GM12878 (cell line): ENCODE data around the gene C11orf65. TPM values are rescaled to one million over a fixed set of nuclear protein-coding genes. Genes with fewer than 3 reads are reported as not detected.

Source experiments
- ATAC-seq: fragments of 200-7000 bp; cut with Tn5 transposase; 3 replicates; pipeline ENCODE4 v1.9.1; 2020; ENCODE audit warnings: mild to moderate bottlenecking, moderate library complexity
- BruUV-seq: library from RNA; stranded (reverse); fragments of 400-500 nt; replicated peaks from 2 replicates; lab custom pipeline; 2021; lab: Mats Ljungman, UMichigan
- CTCF ChIA-PET: fragments of 300-600 bp; sonication (Branson Sonifier 250); formaldehyde crosslinking; extraction: SDS; loops from one replicate; lab custom pipeline; 2021; ENCODE audit warnings: inconsistent platforms; lab: Yijun Ruan, JAX
- POLR2A ChIA-PET: fragments of 350-600 bp; formaldehyde crosslinking; extraction: SDS; loops from one replicate; lab custom pipeline; 2021; ENCODE audit warnings: inconsistent platforms; lab: Charles Lee
- RAD21 ChIA-PET: fragments of 300-600 bp; sonication (Branson Sonifier 250); formaldehyde crosslinking; loops from one replicate; lab custom pipeline; 2023; ENCODE audit warnings: antibody characterized with exemption; ENCODE audit not compliant: unreplicated experiment; lab: Charles Lee
- SMC1A ChIA-PET: fragments of 300-600 bp; sonication (Branson Sonifier 250); formaldehyde crosslinking; loops from one replicate; lab custom pipeline; 2023; ENCODE audit not compliant: unreplicated experiment, uncharacterized antibody; lab: Charles Lee
- DNase-seq: peaks from one replicate; pipeline ENCODE4 v3.0.0-alpha.2; 2011; ENCODE audit warnings: low read depth, low spot score
- FAIRE-seq: peaks from 3 replicates; lab custom pipeline; 2011; peaks lifted over from hg19 to GRCh38; lab: Jason Lieb, UNC
- H2AFZ ChIP-seq: 2 replicates; pipeline ENCODE4 v1.6.0; 2011; ENCODE audit warnings: low read depth, low read length, control low read depth; ENCODE audit not compliant: control insufficient read depth
- H3K27ac ChIP-seq: 2 replicates; pipeline ENCODE4 v1.5.1; 2011; ENCODE audit warnings: control low read depth; ENCODE audit not compliant: control insufficient read depth, insufficient read depth
- H3K27me3 ChIP-seq, 2 experiments: replicated peaks in 1 of 2; 2 replicates each; pipeline versions ENCODE4 v1.6.0 to v1.6.1; 2011; ENCODE audit warnings: low read length in 1 of 2; ENCODE audit not compliant: control insufficient read depth in 2 of 2, insufficient read depth in 2 of 2
- H3K36me3 ChIP-seq, 2 experiments: 2 replicates each; pipeline ENCODE4 v1.5.1; 2011; ENCODE audit warnings: low read length in 1 of 2; ENCODE audit not compliant: control insufficient read depth in 2 of 2, insufficient read depth in 2 of 2
- H3K4me1 ChIP-seq: 2 replicates; pipeline ENCODE4 v1.6.1; 2011; ENCODE audit warnings: mild to moderate bottlenecking, low read length, moderate library complexity, mixed read lengths; ENCODE audit not compliant: control insufficient read depth, insufficient read depth
- H3K4me2 ChIP-seq: 2 replicates; pipeline ENCODE4 v1.6.0; 2011; ENCODE audit warnings: control low read depth; ENCODE audit not compliant: control insufficient read depth, insufficient read depth
- H3K4me3 ChIP-seq: fragments of 200-600 bp; sonication (generic); 2 replicates; pipeline ENCODE4 v1.5.1; 2016
- H3K79me2 ChIP-seq: 2 replicates; pipeline ENCODE4 v1.6.0; 2011; ENCODE audit warnings: low read length; ENCODE audit not compliant: control insufficient read depth, insufficient read depth
- H3K9ac ChIP-seq: 2 replicates; pipeline ENCODE4 v1.8.0; 2011; ENCODE audit warnings: low read length, control low read depth, mixed read lengths; ENCODE audit not compliant: control insufficient read depth, insufficient read depth
- H3K9me3 ChIP-seq: replicated peaks from 3 replicates; pipeline ENCODE4 v1.5.1; 2011; ENCODE audit warnings: mild to moderate bottlenecking, low read length; ENCODE audit not compliant: control insufficient read depth, insufficient read depth
- H4K20me1 ChIP-seq: 2 replicates; pipeline ENCODE4 v1.6.0; 2011; ENCODE audit not compliant: control insufficient read depth, insufficient read depth
- CBX5 ChIP-seq: sonication (generic); IDR thresholded peaks from 2 replicates; pipeline ENCODE4 v1.6.1; 2016; ENCODE audit warnings: low read depth, moderate library complexity, mild to moderate bottlenecking, inconsistent platforms
- EGR1 ChIP-seq, 2 experiments: IDR thresholded peaks; 1 replicate in 1 of 2; 2 replicates in 1 of 2; pipeline ENCODE4 v1.6.1; 2011 to 2012; ENCODE audit warnings: low read depth in 2 of 2, low read length in 2 of 2, borderline replicate concordance in 1 of 2, mild to moderate bottlenecking in 1 of 2, moderate library complexity in 1 of 2
- SMARCA5 ChIP-seq: fragments of 450-650 bp; IDR thresholded peaks from 2 replicates; pipeline ENCODE4 v1.6.1; 2017; ENCODE audit warnings: mild to moderate bottlenecking
- WGBS: methylation state at CpG from one replicate; pipeline ENCODE4 v1.1.6; 2016; ENCODE audit warnings: low lambda C conversion rate; ENCODE audit not compliant: insufficient replicate concordance, insufficient coverage; ENCODE audit errors: missing lambda C conversion rate; 5-methylcytosine and 5-hydroxymethylcytosine counted together
- in situ Hi-C: fragments of 300-500 bp; cut with MboI; formaldehyde crosslinking; loops from 9 replicates; pipeline ENCODE4 v1.14.3; 2018; ENCODE audit warnings: mixed read lengths
- intact Hi-C: fragments of 100-400 bp; cut with micrococcal nuclease; formaldehyde crosslinking; loops from one replicate; pipeline ENCODE4 v1.14.2; 2022; ENCODE audit not compliant: unreplicated experiment
- polyA plus RNA-seq, 11 experiments: library from polyadenylated mRNA; depleted of rRNA in 4 of 11; unstranded in 6 of 11; stranded (reverse) in 5 of 11; fragments of >200 nt; fragmentation: Nextera tagmentation in 4 of 11; fragmentation: Illumina TruSeq in 1 of 11; extraction: Ambion mirVana in 4 of 11; extraction: Trizol in 1 of 11; gene quantifications; 1 replicate in 1 of 11; 2 replicates in 10 of 11; pipeline versions ENCODE4 v1.2.1 to v1.2.3, GENCODE V29; 2011 to 2016; ENCODE audit warnings: inconsistent platforms in 2 of 11, missing spikeins in 2 of 11, low read depth in 1 of 11
- total RNA-seq, 4 experiments: library from RNA; depleted of rRNA in 3 of 4; stranded (reverse); fragments of >200 nt in 3 of 4; fragmentation: Illumina TruSeq in 1 of 4; extraction: Trizol in 1 of 4; gene quantifications; 2 replicates each; pipeline versions ENCODE4 v1.2.1 to v1.2.3, GENCODE V29; 2013 to 2021
- TF ChIP-seq, protein P1 (sequence below): fragments of 450-650 bp; IDR thresholded peaks from 2 replicates; pipeline ENCODE4 v1.6.1; 2018; ENCODE audit warnings: mild to moderate bottlenecking, low read depth, moderate library complexity; ENCODE audit not compliant: partially characterized antibody
- TF ChIP-seq, protein P2 (sequence below), 3 experiments: IDR thresholded peaks in 2 of 3; conservative IDR thresholded peaks in 1 of 3; 2 replicates each; pipeline ENCODE4 v1.5.1; 2011; ENCODE audit warnings: low read depth in 3 of 3, low read length in 3 of 3, mild to moderate bottlenecking in 3 of 3, control low read depth in 2 of 3, moderate library complexity in 2 of 3, inconsistent platforms in 1 of 3, mixed read lengths in 1 of 3; ENCODE audit not compliant: control insufficient read depth in 2 of 3, insufficient read depth in 1 of 3; ENCODE audit errors: extremely low read depth in 1 of 3

C11orf65 gene
- total and polyA plus RNA-seq, 10 of the 15 experiments (the other 5 are each of a cell fraction or from before 2014, with no cell fraction given): 0.71 to 2.0 (median 1.2) TPM

DNA sequence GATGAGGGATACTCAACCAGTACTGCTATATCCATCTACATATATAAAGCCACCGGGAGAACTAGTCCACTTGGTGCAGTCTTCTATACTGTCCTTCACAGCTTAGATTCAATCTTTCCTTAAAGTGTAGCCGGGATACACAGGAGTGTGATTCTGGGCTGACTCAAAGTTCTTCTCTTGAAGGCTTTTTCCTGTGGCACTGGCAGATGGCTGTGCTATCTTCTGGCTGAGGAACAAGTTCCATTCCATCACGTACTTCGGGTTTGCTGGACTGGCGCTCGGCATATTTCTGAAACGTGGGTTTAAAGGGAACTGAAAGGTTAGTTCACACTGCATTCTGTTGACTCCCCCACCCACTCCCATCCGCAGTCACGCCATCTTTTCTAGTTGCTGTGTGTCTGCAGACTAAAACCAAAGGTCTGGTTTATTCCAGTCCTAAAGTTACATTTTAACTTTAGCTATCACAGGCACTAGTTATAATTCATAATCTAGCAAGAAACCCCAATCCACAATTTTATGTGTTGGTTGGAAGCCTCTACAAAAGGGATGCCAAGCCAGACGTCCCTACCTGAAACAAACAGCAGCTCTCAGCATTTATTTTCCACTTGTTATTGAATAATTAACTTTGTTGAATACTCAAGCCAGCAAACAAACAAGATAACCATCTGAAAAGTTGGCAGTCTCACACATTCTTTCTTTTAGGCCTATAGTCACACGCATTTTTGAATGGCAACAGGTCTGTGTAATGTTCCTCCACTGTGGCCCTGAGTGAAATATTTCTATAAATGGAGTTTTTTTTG lies 7.5 kb upstream of the C11orf65 start (continued):
- TF ChIP-seq, protein P1, sequence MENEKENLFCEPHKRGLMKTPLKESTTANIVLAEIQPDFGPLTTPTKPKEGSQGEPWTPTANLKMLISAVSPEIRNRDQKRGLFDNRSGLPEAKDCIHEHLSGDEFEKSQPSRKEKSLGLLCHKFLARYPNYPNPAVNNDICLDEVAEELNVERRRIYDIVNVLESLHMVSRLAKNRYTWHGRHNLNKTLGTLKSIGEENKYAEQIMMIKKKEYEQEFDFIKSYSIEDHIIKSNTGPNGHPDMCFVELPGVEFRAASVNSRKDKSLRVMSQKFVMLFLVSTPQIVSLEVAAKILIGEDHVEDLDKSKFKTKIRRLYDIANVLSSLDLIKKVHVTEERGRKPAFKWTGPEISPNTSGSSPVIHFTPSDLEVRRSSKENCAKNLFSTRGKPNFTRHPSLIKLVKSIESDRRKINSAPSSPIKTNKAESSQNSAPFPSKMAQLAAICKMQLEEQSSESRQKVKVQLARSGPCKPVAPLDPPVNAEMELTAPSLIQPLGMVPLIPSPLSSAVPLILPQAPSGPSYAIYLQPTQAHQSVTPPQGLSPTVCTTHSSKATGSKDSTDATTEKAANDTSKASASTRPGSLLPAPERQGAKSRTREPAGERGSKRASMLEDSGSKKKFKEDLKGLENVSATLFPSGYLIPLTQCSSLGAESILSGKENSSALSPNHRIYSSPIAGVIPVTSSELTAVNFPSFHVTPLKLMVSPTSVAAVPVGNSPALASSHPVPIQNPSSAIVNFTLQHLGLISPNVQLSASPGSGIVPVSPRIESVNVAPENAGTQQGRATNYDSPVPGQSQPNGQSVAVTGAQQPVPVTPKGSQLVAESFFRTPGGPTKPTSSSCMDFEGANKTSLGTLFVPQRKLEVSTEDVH: no peak
- no peak for TF ChIP-seq SMARCA5
- no peak for TF ChIP-seq CBX5
- TF ChIP-seq, protein P2, sequence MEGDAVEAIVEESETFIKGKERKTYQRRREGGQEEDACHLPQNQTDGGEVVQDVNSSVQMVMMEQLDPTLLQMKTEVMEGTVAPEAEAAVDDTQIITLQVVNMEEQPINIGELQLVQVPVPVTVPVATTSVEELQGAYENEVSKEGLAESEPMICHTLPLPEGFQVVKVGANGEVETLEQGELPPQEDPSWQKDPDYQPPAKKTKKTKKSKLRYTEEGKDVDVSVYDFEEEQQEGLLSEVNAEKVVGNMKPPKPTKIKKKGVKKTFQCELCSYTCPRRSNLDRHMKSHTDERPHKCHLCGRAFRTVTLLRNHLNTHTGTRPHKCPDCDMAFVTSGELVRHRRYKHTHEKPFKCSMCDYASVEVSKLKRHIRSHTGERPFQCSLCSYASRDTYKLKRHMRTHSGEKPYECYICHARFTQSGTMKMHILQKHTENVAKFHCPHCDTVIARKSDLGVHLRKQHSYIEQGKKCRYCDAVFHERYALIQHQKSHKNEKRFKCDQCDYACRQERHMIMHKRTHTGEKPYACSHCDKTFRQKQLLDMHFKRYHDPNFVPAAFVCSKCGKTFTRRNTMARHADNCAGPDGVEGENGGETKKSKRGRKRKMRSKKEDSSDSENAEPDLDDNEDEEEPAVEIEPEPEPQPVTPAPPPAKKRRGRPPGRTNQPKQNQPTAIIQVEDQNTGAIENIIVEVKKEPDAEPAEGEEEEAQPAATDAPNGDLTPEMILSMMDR (IDR thresholded peaks at IDR 0.05 in 2 of 3, conservative IDR thresholded peaks at IDR 0.05 in 1 of 3; ENCODE audit: control insufficient read depth in 2 of 3, extremely low read depth in 1 of 3, insufficient read depth in 1 of 3, low read depth in 3 of 3, low read length in 3 of 3): no peak

DNA sequence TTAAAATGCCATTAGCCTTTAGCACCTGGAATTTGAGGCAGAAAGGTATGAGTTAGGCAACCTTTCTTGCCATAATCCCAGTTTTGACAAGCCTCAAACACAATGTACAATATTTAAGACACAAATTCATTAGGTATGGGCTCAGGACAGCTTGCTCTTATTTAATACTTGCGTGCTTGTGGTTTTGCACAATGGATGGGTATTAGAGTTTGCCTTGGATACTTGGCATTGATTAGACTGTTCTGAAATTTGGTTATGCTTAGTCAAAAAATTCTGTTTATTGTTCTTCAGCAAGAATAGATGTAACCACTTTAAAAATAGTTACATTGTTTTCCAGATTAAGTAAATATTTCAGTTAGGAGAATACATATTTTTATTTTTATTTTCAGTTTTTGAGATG lies 5.4 kb upstream of the C11orf65 start:
- 100% methylated on average over 1 of the region's 1 CpG for WGBS
- Histone ChIP-seq H3K4me2 (no peak overlapping the region), H3K79me2 (no peaks in the 10 kb centered on the region), H2AFZ (no peak overlapping the region), H3K4me1 (no peaks in the 10 kb centered on the region), H3K27ac (no peak overlapping the region), H3K4me3 (no peak overlapping the region), H3K9ac (no peak overlapping the region), H3K9me3 (no peaks in the 10 kb centered on the region), H4K20me1 (no peaks in the 10 kb centered on the region)
- ATAC-seq: no peak
- no peak for FAIRE-seq
- RAD21 ChIA-PET: no interaction called here
- intact Hi-C loops: no loop called here
- SMC1A ChIA-PET: no interaction called here
- POLR2A ChIA-PET: no interaction called here
- CTCF ChIA-PET: no interaction called here
- no peak for TF ChIP-seq EGR1 (IDR thresholded peaks at IDR 0.05; ENCODE audit: borderline replicate concordance in 1 of 2, low read depth in 2 of 2, low read length in 2 of 2)
- TF ChIP-seq, all 136 proteins: peak for 0
- Histone ChIP-seq H3K27me3 (no peaks in the 10 kb centered on the region), H3K36me3 (peaks cover 3 to 8% of the 10 kb centered on the region in 2 experiments; a peak in 3 of 4 replicates)
- no TSS peak for BruUV-seq
- in situ Hi-C loops: no loop called here
- DNase-seq: no peak
